ENCODE results near the gene UNG. TPM values are rescaled to one million over a fixed set of nuclear protein-coding genes. Genes with fewer than 3 reads are reported as not detected.

UNG gene
- total and polyA plus RNA-seq, 2 of the 8 experiments (the other 6 are each of a cell fraction or from before 2014, with no cell fraction given), result 71.6 to 163 TPM

DNA sequence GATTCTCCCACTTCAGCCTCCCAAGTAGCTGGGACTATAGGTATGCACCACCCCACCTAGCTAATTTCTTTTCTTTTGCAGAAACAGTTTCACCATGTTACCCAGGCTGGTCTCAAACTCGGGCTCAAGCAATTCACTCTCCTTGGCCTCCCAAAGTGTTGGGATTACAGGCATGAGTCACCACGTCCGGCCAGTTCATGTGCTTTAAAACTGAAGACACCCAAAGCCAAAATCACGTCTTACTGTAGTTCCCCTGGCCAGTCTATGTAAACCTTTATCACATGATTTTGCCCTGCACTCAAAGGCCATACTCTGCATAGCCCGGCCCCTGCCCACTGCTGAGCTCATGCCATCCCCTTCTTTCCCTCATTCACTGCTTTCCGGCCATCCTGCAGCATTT is 8.6 kb upstream of the UNG start:
- Histone ChIP-seq H4K8ac (ENCODE audit: extremely low read depth, insufficient read depth, low read length) (no peak overlapping the region), H3K4me3 (ENCODE audit: extremely low read depth in 1 of 4, insufficient read depth in 2 of 4, low read depth in 3 of 4, low read length in 4 of 4) (no peak overlapping the region), H3K4ac (replicated peaks; ENCODE audit: insufficient read length, low read depth, low read length) (no peak overlapping the region), H2AK5ac (ENCODE audit: low read depth, low read length) (no peak overlapping the region), H3K14ac (ENCODE audit: insufficient read length) (no peak overlapping the region), H2BK120ac (replicated peaks; ENCODE audit: low read depth, low read length) (no peak overlapping the region), H3K56ac (replicated peaks; ENCODE audit: insufficient read length, low read depth, low read length) (no peak overlapping the region), H3K9ac (replicated peaks in 1 of 4; ENCODE audit: extremely low read depth in 1 of 4, low read depth in 3 of 4, low read length in 3 of 4) (no peak overlapping the region), H3K4me2 (ENCODE audit: insufficient read depth in 1 of 2, low read depth in 2 of 2, low read length in 2 of 2) (no peak overlapping the region), H4K91ac (replicated peaks; ENCODE audit: insufficient read length, low read length) (no peak overlapping the region), H3K36me3 (ENCODE audit: control insufficient read depth in 2 of 4, insufficient read depth in 4 of 4, low read length in 3 of 4) (peaks cover 0 to 19% (median 4%) of the 10 kb centered on the region in 4 experiments; a peak in 7 of 8 replicates), H3K23me2 (ENCODE audit: low read depth, low read length) (0 out of 2 replicates have a peak, but pooled peaks cover 3% of the 10 kb centered on the region), H4K5ac (ENCODE audit: insufficient read length, low read depth, low read length) (no peak overlapping the region), H2BK5ac (ENCODE audit: low read depth, low read length) (no peak overlapping the region), H2AFZ (ENCODE audit: low read length) (no peak overlapping the region), H4K20me1 (replicated peaks in 1 of 2; ENCODE audit: control insufficient read depth in 1 of 2, insufficient read depth in 2 of 2, low read length in 2 of 2) (peaks cover 0 to 1% of the 10 kb centered on the region in 2 experiments), H3K4me1 (replicated peaks in 1 of 4; ENCODE audit: control insufficient read depth in 3 of 4, insufficient read depth in 4 of 4, low read length in 3 of 4) (peaks cover 0 to 7% (median 2%) of the 10 kb centered on the region in 4 experiments; a peak in 2 of 7 replicates), H3K79me2 (ENCODE audit: control insufficient read depth in 1 of 2, insufficient read depth in 2 of 2, low read length in 2 of 2) (peaks cover 0 to 4% of the 10 kb centered on the region in 2 experiments; a peak in 1 of 4 replicates), H2BK15ac (ENCODE audit: low read length) (no peak overlapping the region), H3K79me1 (ENCODE audit: low read depth, low read length) (no peaks in the 10 kb centered on the region; the same call in 1 of the 2 replicates), H3K27ac (ENCODE audit: low read depth, low read length) (no peak overlapping the region), H3K23ac (ENCODE audit: insufficient read length) (no peak overlapping the region), H3K27me3 (replicated peaks in 1 of 4; ENCODE audit: control insufficient read depth in 3 of 4, extremely low read depth in 1 of 4, insufficient read depth in 3 of 4, low read length in 3 of 4) (peaks cover 0 to 8% (median 5%) of the 10 kb centered on the region in 4 experiments; a peak in 5 of 7 replicates), H2BK20ac (ENCODE audit: low read length) (no peak overlapping the region), H3K18ac (ENCODE audit: extremely low read depth, low read length) (no peak overlapping the region), H3K9me3 (ENCODE audit: insufficient read depth in 2 of 2, low read depth in 1 of 2, low read length in 1 of 2) (no peaks in the 10 kb centered on the region), H2BK12ac (ENCODE audit: low read depth, low read length) (no peak overlapping the region)
- TF ChIP-seq SP1 (IDR thresholded peaks at IDR 0.05; ENCODE audit: low read depth, low read length) (no peak), SUZ12 (IDR thresholded peaks at IDR 0.05; ENCODE audit: low read length) (no peak), CREB1 (IDR thresholded peaks at IDR 0.05) (no peak), KDM4A (IDR thresholded peaks at IDR 0.05; ENCODE audit: low read depth, low read length, severe bottlenecking) (no peak), CHD1 (IDR thresholded peaks at IDR 0.05; ENCODE audit: low read depth, low read length) (no peak), SP2 (IDR thresholded peaks at IDR 0.05; ENCODE audit: low read length) (no peak), RBBP5 (IDR thresholded peaks at IDR 0.05; ENCODE audit: borderline replicate concordance, low read depth, low read length) (no peak)
- DNase-seq (ENCODE audit: low read depth in 1 of 2, low spot score in 2 of 2) (no peak), FAIRE-seq (no peak)
- ChIA-PET POLR2A (ENCODE audit: partially characterized antibody) (no interaction called here), CTCF (ENCODE audit: partially characterized antibody) (interaction anchor here (1.2 kb wide), 1 partner anchor 27 kb away, joined by 3 read pairs; no protein-coding TSS in a partner anchor)
- WGBS, 2 experiments (ENCODE audit: extremely low coverage in 1 of 2, insufficient coverage in 1 of 2, insufficient read length in 1 of 2, insufficient replicate concordance in 2 of 2, low coverage in 1 of 2, low lambda C conversion rate in 2 of 2, missing lambda C conversion rate in 1 of 2), result 86% methylated on average over 6 of the region's 6 CpGs; no CpG with 5 or more reads in 1 of the 2 experiments
